Right lobe of liver (tissue), 6 donors: Measurements from ENCODE around the gene GGT1. TPM values are rescaled to one million over a fixed set of nuclear protein-coding genes. Genes with fewer than 3 reads are reported as not detected.

Experiments
- ATAC-seq, 4 donors: fragments of 200-7000 bp; cut with Tn5 transposase; one replicate each; pipeline ENCODE4 v1.9.1; 2020; ENCODE audit warnings: mild to moderate bottlenecking in 4 of 4, moderate library complexity in 4 of 4
- DNase-seq, 3 donors: peaks; one replicate each; pipeline ENCODE4 v3.0.0-alpha.2; 2020
- H3K27ac ChIP-seq, 3 donors: fragments of 200-600 bp; one replicate each; pipeline ENCODE4 v1.8.0; 2022
- H3K27me3 ChIP-seq, 2 donors: fragments of 200-600 bp; one replicate each; pipeline ENCODE4 v1.8.0; 2022
- H3K36me3 ChIP-seq, 4 donors: fragments of 200-600 bp; sonication (generic) in 1 of 4; one replicate each; pipeline versions ENCODE4 v1.5.1 to v1.8.0; 2017 to 2022; ENCODE audit warnings: control low read depth in 1 of 4
- H3K4me1 ChIP-seq, 4 donors: fragments of 200-600 bp; sonication (generic) in 1 of 4; one replicate each; pipeline versions ENCODE4 v1.5.1 to v1.8.0; 2017 to 2022; ENCODE audit warnings: control low read depth in 1 of 4
- H3K4me3 ChIP-seq, 3 donors: fragments of 200-600 bp; one replicate each; pipeline ENCODE4 v1.8.0; 2022
- H3K9me3 ChIP-seq, 4 donors: fragments of 200-600 bp; sonication (generic) in 1 of 4; one replicate each; pipeline versions ENCODE4 v1.5.1 to v1.8.0; 2017 to 2022; ENCODE audit warnings: control low read depth in 1 of 4
- CTCF ChIP-seq, 4 donors: fragments of 200-600 bp in 3 of 4; fragments of 450-650 bp in 1 of 4; IDR thresholded peaks; one replicate each; pipeline versions ENCODE4 v1.5.1 to v1.8.0; 2016 to 2022; ENCODE audit warnings: antibody characterized with exemption in 4 of 4, mild to moderate bottlenecking in 2 of 4
- POLR2A ChIP-seq: fragments of 450-650 bp; IDR thresholded peaks from one replicate; pipeline ENCODE4 v1.6.1; 2017; ENCODE audit warnings: antibody characterized with exemption, mild to moderate bottlenecking
- WGBS: methylation state at CpG from one replicate; pipeline ENCODE4 v1.1.6; 2018; ENCODE audit warnings: low coverage, low lambda C conversion rate; ENCODE audit not compliant: insufficient coverage; ENCODE audit errors: missing lambda C conversion rate; 5-methylcytosine and 5-hydroxymethylcytosine counted together
- intact Hi-C, 2 donors: fragments of 100-400 bp; cut with DNase I; formaldehyde crosslinking; loops; one replicate each; pipeline versions ENCODE4 v1.11.2 to v1.14.1; 2022
- total RNA-seq, 6 experiments: library from RNA; depleted of rRNA in 2 of 6; stranded (reverse); fragments of >200 nt in 2 of 6; fragmentation: NEBNext Ultra II Directional in 3 of 6; extraction: Animal tissue kit (Norgen Biotek cat#: 25700) in 3 of 6; gene quantifications; one replicate each; pipeline versions ENCODE4 v1.1.0 to v1.2.4, GENCODE V29; 2016 to 2023
- donor health status: DM: no; HTN: yes; CAD: no.
- donor health status: DM: no; HTN: no; CAD: no.
- donor health status: DM: no; HTN: no; CAD: no.
- donor health status: DM: no; HTN: yes; CAD: no.
- donor health status: DM: no; HTN: yes; CAD: no.

Gene GGT1
- total RNA-seq, 6 experiments from 2014 or later: 97.6 to 154 (median 140) TPM

- Histone ChIP-seq H3K27me3 (no peaks in the 10 kb centered on the region), H3K4me3 (no peak overlapping the region), H3K36me3 (peaks cover 0 to 8% (median 0%) of the 10 kb centered on the region in 4 donors), H3K27ac (peak overlapping the region in 2 of 3 donors; percentile 13 to 43), H3K4me1 (peaks cover 0 to 14% (median 7%) of the 10 kb centered on the region in 4 donors), H3K9me3 (no peaks in the 10 kb centered on the region)
- WGBS: 69% methylated on average over 11 of the region's 19 CpGs
- DNase-seq (no peak), ATAC-seq (peak; percentile 8 to 43 (median 24))
- no peak for TF ChIP-seq POLR2A
- no peak for TF ChIP-seq CTCF (IDR thresholded peaks at IDR 0.05)
- intact Hi-C loops: no loop called here
Measured at GRCh38 chr22:24583221-24584165, 19.5 kb upstream of the GGT1 start.

GRCh38 chr22:24584166-24584790 is 18.7 kb upstream of the GGT1 start:
- Histone ChIP-seq H3K4me1 (peaks cover 0 to 9% (median 2%) of the 10 kb centered on the region in 4 donors), H3K4me3 (no peak overlapping the region), H3K9me3 (no peaks in the 10 kb centered on the region), H3K27ac (peak overlapping the region in 2 of 3 donors; percentile 13 to 43), H3K36me3 (peaks cover 0 to 15% (median 0%) of the 10 kb centered on the region in 4 donors), H3K27me3 (no peaks in the 10 kb centered on the region)
- ATAC-seq (peak in 1 of 4 donors; percentile 3), DNase-seq (no peak)
- TF ChIP-seq POLR2A: no peak
- no peak for TF ChIP-seq CTCF (IDR thresholded peaks at IDR 0.05)
- 67% methylated on average over 1 of the region's 5 CpGs for WGBS
- intact Hi-C loops: no loop called here

GRCh38 chr22:24584871-24585411 is 18.1 kb upstream of the GGT1 start:
- Histone ChIP-seq H3K4me3 (no peak overlapping the region), H3K36me3 (peaks cover 0 to 15% (median 0%) of the 10 kb centered on the region in 4 donors), H3K4me1 (peaks cover 0 to 9% (median 0%) of the 10 kb centered on the region in 4 donors), H3K9me3 (no peaks in the 10 kb centered on the region), H3K27ac (no peak overlapping the region), H3K27me3 (no peaks in the 10 kb centered on the region)
- WGBS: no CpG with 5 or more reads among the region's 10 CpGs
- TF ChIP-seq CTCF (IDR thresholded peaks at IDR 0.05): no peak
- TF ChIP-seq POLR2A: no peak
- intact Hi-C loops: no loop called here
- no peak for DNase-seq
- no peak for ATAC-seq

- Histone ChIP-seq H3K9me3 (no peaks in the 10 kb centered on the region), H3K4me1 (peaks cover 0 to 9% (median 0%) of the 10 kb centered on the region in 4 donors), H3K27me3 (no peaks in the 10 kb centered on the region), H3K36me3 (peaks cover 0 to 15% (median 0%) of the 10 kb centered on the region in 4 donors), H3K27ac (no peak overlapping the region), H3K4me3 (no peak overlapping the region)
- DNase-seq (no peak), ATAC-seq (no peak)
- WGBS: 80% methylated on average over 1 of the region's 3 CpGs
- no peak for TF ChIP-seq POLR2A
- TF ChIP-seq CTCF (IDR thresholded peaks at IDR 0.05): no peak
- intact Hi-C loops: no loop called here
Measured at GRCh38 chr22:24585461-24585860, 17.5 kb upstream of the GGT1 start.
